Nephron progenitor cell (in vitro differentiated cells): Measurements from ENCODE around the gene DNAJB12.
A peak's percentile ranks its signal among the peaks of the same experiment; 100 is the strongest.

Source experiments
- DNase-seq: peaks from one replicate; pipeline ENCODE4 v3.0.0; 2021
- H3K27ac Mint-ChIP-seq: 2 replicates; pipeline ENCODE4 v1.8.0; 2021; ENCODE audit warnings: mild to moderate bottlenecking, moderate library complexity, mixed read lengths
- H3K27me3 Mint-ChIP-seq: 2 replicates; pipeline ENCODE4 v1.8.0; 2021; ENCODE audit warnings: mild to moderate bottlenecking, low read depth, mixed read lengths; ENCODE audit not compliant: poor library complexity
- H3K36me3 Mint-ChIP-seq: 2 replicates; pipeline ENCODE4 v1.8.0; 2021; ENCODE audit warnings: low read depth, mixed read lengths
- H3K4me1 Mint-ChIP-seq: 2 replicates; pipeline ENCODE4 v1.8.0; 2021; ENCODE audit warnings: mixed read lengths
- H3K4me3 Mint-ChIP-seq: 2 replicates; pipeline ENCODE4 v1.8.0; 2021; ENCODE audit warnings: mild to moderate bottlenecking, moderate library complexity, mixed read lengths
- H3K9me3 Mint-ChIP-seq: 2 replicates; pipeline ENCODE4 v1.8.0; 2021; ENCODE audit warnings: mild to moderate bottlenecking, moderate library complexity, mixed read lengths
- CTCF ChIP-seq: fragments of 200-600 bp; sonication (generic); IDR thresholded peaks from 2 replicates; pipeline ENCODE4 v1.5.0; 2021; ENCODE audit warnings: antibody characterized with exemption

Gene DNAJB12

GRCh38 chr10:72332423-72333111 lies 22.2 kb downstream of the DNAJB12 start:
- Mint-ChIP-seq H3K4me3 (no peak overlapping the region), H3K27me3 (no peaks in the 10 kb centered on the region), H3K27ac (peak overlapping the region; percentile 22), H3K4me1 (peaks cover 95% of the 10 kb centered on the region), H3K36me3 (peaks cover 7% of the 10 kb centered on the region), H3K9me3 (no peaks in the 10 kb centered on the region)
- no peak for TF ChIP-seq CTCF
- DNase-seq: no peak

- Mint-ChIP-seq H3K4me3 (peak overlapping the region; percentile 38), H3K4me1 (peaks cover 92% of the 10 kb centered on the region), H3K36me3 (peaks cover 6% of the 10 kb centered on the region), H3K27ac (peak overlapping the region; percentile 94), H3K9me3 (no peaks in the 10 kb centered on the region), H3K27me3 (no peaks in the 10 kb centered on the region)
- peak; percentile 74 for DNase-seq
- no peak for TF ChIP-seq CTCF
Measured at GRCh38 chr10:72331575-72332422, 22.9 kb downstream of the DNAJB12 start.

GRCh38 chr10:72330069-72330426 lies 24.7 kb downstream of the DNAJB12 start:
- H3K4me3 Mint-ChIP-seq: peak overlapping the region; percentile 42
- no peaks in the 10 kb centered on the region for H3K27me3 Mint-ChIP-seq
- no peak for DNase-seq
- H3K27ac Mint-ChIP-seq: no peak overlapping the region
- TF ChIP-seq CTCF: no peak
- H3K4me1 Mint-ChIP-seq: peaks cover 86% of the 10 kb centered on the region
- no peaks in the 10 kb centered on the region for H3K9me3 Mint-ChIP-seq
- peaks cover 6% of the 10 kb centered on the region for H3K36me3 Mint-ChIP-seq

GRCh38 chr10:72329290-72330068 lies 25.2 kb downstream of the DNAJB12 start:
- no peaks in the 10 kb centered on the region for H3K9me3 Mint-ChIP-seq
- H3K27ac Mint-ChIP-seq: no peak overlapping the region
- H3K4me3 Mint-ChIP-seq: no peak overlapping the region
- TF ChIP-seq CTCF: no peak
- H3K4me1 Mint-ChIP-seq: peaks cover 86% of the 10 kb centered on the region
- DNase-seq: peak; percentile 64
- no peaks in the 10 kb centered on the region for H3K27me3 Mint-ChIP-seq
- peaks cover 6% of the 10 kb centered on the region for H3K36me3 Mint-ChIP-seq

GRCh38 chr10:72328829-72329204 lies 25.9 kb downstream of the DNAJB12 start:
- Mint-ChIP-seq H3K27me3 (no peaks in the 10 kb centered on the region), H3K36me3 (peaks cover 2% of the 10 kb centered on the region), H3K4me1 (peaks cover 86% of the 10 kb centered on the region), H3K9me3 (no peaks in the 10 kb centered on the region), H3K27ac (no peak overlapping the region), H3K4me3 (no peak overlapping the region)
- no peak for TF ChIP-seq CTCF
- DNase-seq: no peak
